Endothelial cell of umbilical vein (primary cell): ENCODE measurements around the gene NR6A1. TPM values are rescaled to one million over a fixed set of nuclear protein-coding genes. Genes with fewer than 3 reads are reported as not detected.

ENCODE experiments used
- BruUV-seq: library from RNA; stranded (reverse); fragments of 400-500 nt; replicated peaks from 2 replicates; lab custom pipeline; 2021; lab: Mats Ljungman, UMichigan
- CTCF ChIA-PET: fragments of 300-600, 350-600 bp; sonication (Branson Sonifier 250); formaldehyde crosslinking; loops from one replicate; lab custom pipeline; 2021; ENCODE audit warnings: antibody characterized with exemption, inconsistent platforms; lab: Charles Lee
- POLR2A ChIA-PET: fragments of 300-600, 350-600 bp; sonication (Branson Sonifier 250); formaldehyde crosslinking; loops from one replicate; lab custom pipeline; 2021; ENCODE audit warnings: antibody characterized with exemption, inconsistent platforms; lab: Charles Lee
- DNase-seq: peaks from one replicate; pipeline ENCODE4 v3.0.0-alpha.2; 2011; ENCODE audit warnings: low read depth, low spot score
- FAIRE-seq: peaks from 2 replicates; lab custom pipeline; 2011; peaks lifted over from hg19 to GRCh38; lab: Jason Lieb, UNC
- H2AFZ ChIP-seq: 2 replicates; pipeline ENCODE4 v1.6.0; 2012; ENCODE audit warnings: low read depth, low read length, control low read depth, inconsistent platforms
- H3K27ac ChIP-seq: 2 replicates; pipeline ENCODE4 v1.5.1; 2011; ENCODE audit warnings: low read depth, mild to moderate bottlenecking, control low read depth, low read length, moderate library complexity; ENCODE audit not compliant: insufficient read depth
- H3K27me3 ChIP-seq, 2 experiments: 2 replicates each; pipeline versions ENCODE4 v1.6.0 to v1.6.1; 2011; ENCODE audit warnings: low read length in 2 of 2, mixed read lengths in 1 of 2; ENCODE audit not compliant: control insufficient read depth in 2 of 2, insufficient read depth in 2 of 2
- H3K36me3 ChIP-seq, 2 experiments: 2 replicates in 1 of 2; 3 replicates in 1 of 2; pipeline ENCODE4 v1.5.1; 2011; ENCODE audit warnings: low read length in 2 of 2, mild to moderate bottlenecking in 1 of 2, moderate library complexity in 1 of 2; ENCODE audit not compliant: control insufficient read depth in 2 of 2, insufficient read depth in 2 of 2; ENCODE audit errors: extremely low read depth in 1 of 2
- H3K4me1 ChIP-seq: 3 replicates; pipeline ENCODE4 v1.5.1; 2011; ENCODE audit warnings: mild to moderate bottlenecking, low read length; ENCODE audit not compliant: control insufficient read depth, insufficient read depth; ENCODE audit errors: extremely low read depth
- H3K4me2 ChIP-seq: 2 replicates; pipeline ENCODE4 v1.6.1; 2011; ENCODE audit warnings: low read length, control low read depth, mixed read lengths; ENCODE audit not compliant: insufficient read depth
- H3K4me3 ChIP-seq, 3 experiments: fragments of 200-600 bp in 1 of 3; sonication (generic), shearing (Covaris generic) in 1 of 3; replicated peaks in 1 of 3; 2 replicates each; pipeline ENCODE4 v1.5.1; 2011 to 2016; ENCODE audit warnings: control low read depth in 3 of 3, low read length in 3 of 3, mild to moderate bottlenecking in 2 of 3, inconsistent platforms in 1 of 3, low read depth in 1 of 3, moderate library complexity in 1 of 3; ENCODE audit not compliant: insufficient read depth in 1 of 3
- H3K79me2 ChIP-seq: 2 replicates; pipeline ENCODE4 v1.6.0; 2012; ENCODE audit warnings: low read length, inconsistent platforms; ENCODE audit not compliant: control insufficient read depth, insufficient read depth
- H3K9ac ChIP-seq: replicated peaks from 2 replicates; pipeline ENCODE3; 2011; ENCODE audit warnings: low read length, control low read depth; ENCODE audit not compliant: insufficient read depth; ENCODE audit errors: extremely low read depth
- H3K9me1 ChIP-seq: replicated peaks from 3 replicates; pipeline ENCODE4 v1.6.0; 2011; ENCODE audit warnings: mild to moderate bottlenecking, low read length; ENCODE audit not compliant: control insufficient read depth, insufficient read depth; ENCODE audit errors: extremely low read depth
- H3K9me3 ChIP-seq: replicated peaks from 2 replicates; pipeline ENCODE4 v1.5.1; 2012; ENCODE audit warnings: low read length, inconsistent platforms; ENCODE audit not compliant: control insufficient read depth, insufficient read depth
- H4K20me1 ChIP-seq: replicated peaks from 2 replicates; pipeline ENCODE3; 2011; ENCODE audit warnings: mild to moderate bottlenecking, low read length; ENCODE audit not compliant: control insufficient read depth, insufficient read depth; ENCODE audit errors: extremely low read depth
- CTCF ChIP-seq, 2 donors: IDR thresholded peaks; 1 replicate in 1 of 2; 2 replicates in 1 of 2; pipeline ENCODE4 v1.5.1; 2011; ENCODE audit warnings: low read length in 2 of 2, mild to moderate bottlenecking in 2 of 2, moderate library complexity in 2 of 2, control low read depth in 1 of 2, inconsistent platforms in 1 of 2, low read depth in 1 of 2; ENCODE audit not compliant: insufficient read depth in 1 of 2; ENCODE audit errors: extremely low read depth in 1 of 2
- EZH2 ChIP-seq: IDR thresholded peaks from 2 replicates; pipeline ENCODE4 v1.6.1; 2012; ENCODE audit warnings: borderline replicate concordance, low read depth, mild to moderate bottlenecking, moderate library complexity, low read length, inconsistent platforms; ENCODE audit not compliant: severe bottlenecking
- FOS ChIP-seq: IDR thresholded peaks from 2 replicates; pipeline ENCODE4 v1.6.1; 2011; ENCODE audit warnings: mild to moderate bottlenecking, low read length, moderate library complexity, borderline replicate concordance; ENCODE audit not compliant: insufficient read depth
- GATA2 ChIP-seq: IDR thresholded peaks from 2 replicates; pipeline ENCODE4 v1.7.0; 2011; ENCODE audit warnings: low read depth, mild to moderate bottlenecking, moderate library complexity, mixed read lengths, low read length; ENCODE audit not compliant: insufficient read length, insufficient read depth
- JUN ChIP-seq: IDR thresholded peaks from 2 replicates; pipeline ENCODE4 v1.6.1; 2011; ENCODE audit warnings: borderline replicate concordance, low read depth; ENCODE audit not compliant: insufficient read length, insufficient read depth
- MAX ChIP-seq: IDR thresholded peaks from 2 replicates; pipeline ENCODE4 v1.6.1; 2011; ENCODE audit not compliant: insufficient read depth, insufficient read length
- MYC ChIP-seq: IDR thresholded peaks from one replicate; pipeline ENCODE4 v1.6.1; 2011; ENCODE audit warnings: mild to moderate bottlenecking, low read depth, low read length
- POLR2A ChIP-seq: IDR thresholded peaks from 2 replicates; pipeline ENCODE4 v1.6.1; 2012; ENCODE audit warnings: low read depth, mild to moderate bottlenecking, control low read depth, low read length
- POLR2AphosphoS5 ChIP-seq: IDR thresholded peaks from 2 replicates; pipeline ENCODE4 v1.6.1; 2012; ENCODE audit warnings: low read depth, mild to moderate bottlenecking, control low read depth, low read length, moderate library complexity; ENCODE audit not compliant: insufficient read depth
- dilution Hi-C: fragments of 300-500 bp; cut with MboI; formaldehyde crosslinking; loops from one replicate; pipeline ENCODE4 v1.15.0; 2019; ENCODE audit warnings: low sequenced_read_pairs; ENCODE audit not compliant: extremely low pct_ligation_motif_present
- intact Hi-C: fragments of 100-400 bp; cut with micrococcal nuclease; formaldehyde crosslinking; loops from one replicate; pipeline ENCODE4 v1.10.0; 2022
- polyA plus RNA-seq, 4 experiments: library from polyadenylated mRNA; depleted of rRNA in 3 of 4; stranded (reverse) in 3 of 4; unstranded in 1 of 4; fragments of >200 nt; gene quantifications; 2 replicates each; pipeline versions ENCODE4 v1.2.1 to v1.2.3, GENCODE V29; 2011 to 2012; ENCODE audit warnings: missing spikeins in 1 of 4
- total RNA-seq: library from RNA; stranded (reverse); gene quantifications from 2 replicates; pipeline ENCODE4 v1.2.3, GENCODE V29; 2021

Gene NR6A1
- total and polyA plus RNA-seq, 2 donors (not counting 3 experiments of a cell fraction or from before 2014, with no cell fraction given) = 0.17 to 1.2 TPM

- Histone ChIP-seq H3K4me2 (no peak overlapping the region), H3K27ac (no peak overlapping the region), H3K4me3 (no peak overlapping the region), H2AFZ (no peak overlapping the region), H3K27me3 (no peaks in the 10 kb centered on the region), H4K20me1 (no peaks in the 10 kb centered on the region), H3K9ac (no peak overlapping the region), H3K4me1 (no peaks in the 10 kb centered on the region), H3K79me2 (no peaks in the 10 kb centered on the region), H3K36me3 (no peaks in the 10 kb centered on the region), H3K9me3 (no peaks in the 10 kb centered on the region), H3K9me1 (no peaks in the 10 kb centered on the region)
- no TSS peak for BruUV-seq
- dilution Hi-C loops (no loop called here), intact Hi-C loops (no loop called here)
- CTCF ChIA-PET = interaction anchor here (5.5 kb wide), 1 partner anchor 22 kb away, joined by 28 read pairs; no protein-coding TSS in a partner anchor
- TF ChIP-seq POLR2A (no peak), CTCF (IDR thresholded peaks at IDR 0.05; ENCODE audit: extremely low read depth in 1 of 2, insufficient read depth in 1 of 2, low read depth in 1 of 2, low read length in 2 of 2) (no peak), EZH2 (no peak), GATA2 (no peak), MYC (no peak), JUN (no peak), MAX (no peak), FOS (no peak), POLR2AphosphoS5 (no peak)
- POLR2A ChIA-PET = no interaction called here
- FAIRE-seq (no peak), DNase-seq (no peak)
Measured at GRCh38 chr9:124514125-124514524, 257.0 kb downstream of the NR6A1 start.
